ENCODE results near the gene PRSS16.

DNA sequence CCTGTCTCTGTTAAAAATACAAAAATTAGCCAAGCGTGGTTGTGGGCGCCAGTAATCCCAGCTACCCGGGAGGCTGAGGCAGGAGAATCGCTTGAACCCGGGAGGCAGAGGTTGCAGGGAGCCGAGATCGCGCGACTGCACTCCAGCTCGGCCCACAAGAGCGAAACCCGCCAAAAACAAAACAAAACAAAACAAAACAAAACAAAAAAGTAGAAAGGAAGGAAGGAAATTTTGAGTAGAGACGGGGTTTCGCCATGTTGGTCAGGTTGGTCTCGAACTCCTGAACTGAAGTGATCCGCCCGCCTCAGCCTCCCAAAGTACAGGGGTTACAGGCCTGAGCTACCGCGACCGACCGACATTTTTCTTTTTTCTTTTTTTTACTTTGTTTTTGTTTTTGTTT lies 30.6 kb upstream of the PRSS16 start:
- TF ChIP-seq, protein P1, sequence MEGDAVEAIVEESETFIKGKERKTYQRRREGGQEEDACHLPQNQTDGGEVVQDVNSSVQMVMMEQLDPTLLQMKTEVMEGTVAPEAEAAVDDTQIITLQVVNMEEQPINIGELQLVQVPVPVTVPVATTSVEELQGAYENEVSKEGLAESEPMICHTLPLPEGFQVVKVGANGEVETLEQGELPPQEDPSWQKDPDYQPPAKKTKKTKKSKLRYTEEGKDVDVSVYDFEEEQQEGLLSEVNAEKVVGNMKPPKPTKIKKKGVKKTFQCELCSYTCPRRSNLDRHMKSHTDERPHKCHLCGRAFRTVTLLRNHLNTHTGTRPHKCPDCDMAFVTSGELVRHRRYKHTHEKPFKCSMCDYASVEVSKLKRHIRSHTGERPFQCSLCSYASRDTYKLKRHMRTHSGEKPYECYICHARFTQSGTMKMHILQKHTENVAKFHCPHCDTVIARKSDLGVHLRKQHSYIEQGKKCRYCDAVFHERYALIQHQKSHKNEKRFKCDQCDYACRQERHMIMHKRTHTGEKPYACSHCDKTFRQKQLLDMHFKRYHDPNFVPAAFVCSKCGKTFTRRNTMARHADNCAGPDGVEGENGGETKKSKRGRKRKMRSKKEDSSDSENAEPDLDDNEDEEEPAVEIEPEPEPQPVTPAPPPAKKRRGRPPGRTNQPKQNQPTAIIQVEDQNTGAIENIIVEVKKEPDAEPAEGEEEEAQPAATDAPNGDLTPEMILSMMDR (IDR thresholded peaks at IDR 0.05): no peak
- TF ChIP-seq POLR2AphosphoS5 (IDR thresholded peaks at IDR 0.05) (no peak), EP300 (IDR thresholded peaks at IDR 0.05) (no peak)
